HUDEP-2 (cell line): Measurements from ENCODE around the gene SEL1L2.

Source experiments
- DNase-seq, 76 experiments: peaks; one replicate each; lab custom pipeline; 2025; ENCODE audit not compliant: unreplicated experiment in 76 of 76; lab: John Stamatoyannopoulos, UW

Gene SEL1L2

GRCh38 chr20:13822459-13822858 lies 168.0 kb downstream of the SEL1L2 start:
- no peak for DNase-seq

DNA sequence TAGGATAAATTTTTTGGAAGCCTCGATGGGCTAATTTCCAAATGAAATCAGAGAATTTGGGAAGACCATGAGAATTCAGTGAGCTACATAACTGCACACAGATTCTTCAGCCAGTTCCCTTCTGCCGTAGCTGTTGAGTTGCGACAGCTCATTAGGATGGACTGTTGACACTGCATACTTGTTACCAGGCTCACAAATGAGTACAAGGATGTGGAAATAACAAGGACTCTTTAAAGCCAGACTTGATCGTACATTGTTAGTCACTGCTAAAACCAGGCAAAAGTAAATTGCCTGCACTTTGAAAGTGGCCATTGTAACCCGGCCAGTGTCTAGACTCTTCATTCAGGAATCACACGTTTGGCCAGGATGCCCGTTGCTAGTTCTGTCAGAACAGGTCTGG lies 168.5 kb downstream of the SEL1L2 start:
- no peak for DNase-seq

GRCh38 chr20:13819885-13820645 lies 170.3 kb downstream of the SEL1L2 start:
- DNase-seq, result peak in 21 of 76 experiments; percentile 1 to 52 (median 12)

GRCh38 chr20:13817342-13817741 lies 173.1 kb downstream of the SEL1L2 start:
- no peak for DNase-seq

- no peak for DNase-seq
These were observed 173.7 kb downstream of the SEL1L2 start for GRCh38 chr20:13816757-13817156.

GRCh38 chr20:13814672-13815071 lies 175.7 kb downstream of the SEL1L2 start:
- DNase-seq, result no peak

- no peak for DNase-seq
These were observed 176.5 kb downstream of the SEL1L2 start for GRCh38 chr20:13813910-13814309.

GRCh38 chr20:13810446-13810845 lies 180.0 kb downstream of the SEL1L2 start:
- no peak for DNase-seq

GRCh38 chr20:13809855-13810254 lies 180.6 kb downstream of the SEL1L2 start:
- no peak for DNase-seq

DNA sequence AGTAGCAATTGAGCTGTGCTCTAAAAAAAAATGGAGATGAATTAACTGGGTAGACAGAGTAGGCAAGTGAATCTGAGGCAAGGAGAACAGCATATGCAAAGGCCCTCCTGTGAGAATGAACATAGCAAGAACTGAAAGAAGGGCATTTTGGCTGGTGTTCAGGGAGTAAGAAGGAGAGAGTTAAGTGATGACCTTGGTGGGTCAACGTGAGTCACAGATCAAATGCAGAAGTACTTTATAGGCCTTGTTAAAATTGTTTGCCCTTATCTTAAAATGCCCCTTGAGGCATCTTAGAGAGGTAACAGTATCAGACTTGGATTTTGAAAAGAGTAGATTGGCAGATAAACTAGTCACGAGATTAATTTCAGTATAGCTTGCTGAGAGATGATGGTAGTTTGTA lies 181.0 kb downstream of the SEL1L2 start:
- DNase-seq, result peak in 2 of 76 experiments; percentile 4 to 8

DNA sequence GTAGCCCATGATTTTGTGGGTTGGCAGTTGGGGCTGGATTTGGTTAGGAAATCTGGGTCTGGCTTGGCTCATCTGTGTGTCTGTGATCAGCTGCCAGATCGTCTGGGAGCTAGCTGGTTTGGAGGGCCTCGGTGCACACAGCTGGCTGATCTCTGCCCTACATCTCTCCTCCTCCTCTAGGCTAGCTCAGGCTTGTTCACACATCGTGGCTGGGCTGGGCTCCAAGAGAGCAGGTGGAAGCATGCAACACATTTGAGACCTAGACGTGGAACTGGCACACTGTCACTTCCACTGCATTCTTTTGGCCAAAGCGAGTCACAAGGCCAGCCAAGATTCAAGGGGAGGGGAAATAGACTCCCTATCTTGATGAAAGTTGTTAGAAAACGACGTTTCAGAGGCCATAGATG lies 189.7 kb downstream of the SEL1L2 start:
- DNase-seq, result peak in 55 of 76 experiments; percentile 9 to 75 (median 32)

- DNase-seq, result no peak
These were observed 190.4 kb downstream of the SEL1L2 start for GRCh38 chr20:13799974-13800373.
